GM23338 (cell line): Measurements from ENCODE around the gene PPFIBP1.

Source experiments
- CTCF ChIP-seq, 2 experiments: fragments of 200-600 bp in 1 of 2; sonication (generic) in 1 of 2; conservative IDR thresholded peaks; 2 replicates each; pipeline versions ENCODE4 v1.5.1 to v1.6.1; 2016 to 2017; ENCODE audit warnings: antibody characterized with exemption in 2 of 2, low read depth in 2 of 2, mild to moderate bottlenecking in 2 of 2, moderate library complexity in 1 of 2
- EZH2 ChIP-seq: fragments of 200-600 bp; sonication (generic); IDR thresholded peaks from one replicate; pipeline ENCODE4 v1.8.0; 2017; ENCODE audit warnings: antibody characterized with exemption, mild to moderate bottlenecking, low read depth; ENCODE audit not compliant: unreplicated experiment
- POLR2AphosphoS5 ChIP-seq: IDR thresholded peaks from 2 replicates; pipeline ENCODE4 v1.6.1; 2016; ENCODE audit warnings: antibody characterized with exemption, low read depth

GRCh38 chr12:27505109-27505508 lies 18.9 kb upstream of the PPFIBP1 start:
- TF ChIP-seq POLR2AphosphoS5 = no peak
- no peak for TF ChIP-seq EZH2
- no peak for TF ChIP-seq CTCF (conservative IDR thresholded peaks at IDR 0.05; ENCODE audit: low read depth in 2 of 2)
